NCI-H774 (cell line): ENCODE results near the gene IDUA.

Source experiments
- DNase-seq: peaks from one replicate; lab custom pipeline; 2025; lab: John Stamatoyannopoulos, UW

The IDUA gene

DNA sequence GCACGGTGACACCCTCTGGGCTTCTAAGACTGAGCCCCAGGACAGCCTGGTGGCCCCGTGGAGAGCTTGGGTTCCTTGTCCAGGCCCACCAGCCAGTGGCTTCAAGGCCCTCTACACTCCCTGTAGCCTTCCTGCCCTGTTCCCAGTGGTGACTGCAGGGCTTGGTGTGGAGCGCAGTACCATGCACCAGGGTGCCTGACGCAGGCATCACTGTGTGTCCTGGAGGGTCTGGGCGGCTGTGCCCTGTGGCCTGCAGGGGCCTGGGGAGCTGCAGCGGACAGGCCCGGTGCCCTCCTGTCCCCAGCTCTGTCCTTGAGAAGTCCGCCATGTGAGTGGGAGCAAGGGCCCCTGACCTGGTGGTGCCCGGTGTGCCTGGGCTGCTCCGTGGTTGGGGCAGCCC, 28.9 kb downstream of the IDUA start:
- DNase-seq = no peak

GRCh38 chr4:1017211-1017610, 30.4 kb downstream of the IDUA start:
- no peak for DNase-seq

DNA sequence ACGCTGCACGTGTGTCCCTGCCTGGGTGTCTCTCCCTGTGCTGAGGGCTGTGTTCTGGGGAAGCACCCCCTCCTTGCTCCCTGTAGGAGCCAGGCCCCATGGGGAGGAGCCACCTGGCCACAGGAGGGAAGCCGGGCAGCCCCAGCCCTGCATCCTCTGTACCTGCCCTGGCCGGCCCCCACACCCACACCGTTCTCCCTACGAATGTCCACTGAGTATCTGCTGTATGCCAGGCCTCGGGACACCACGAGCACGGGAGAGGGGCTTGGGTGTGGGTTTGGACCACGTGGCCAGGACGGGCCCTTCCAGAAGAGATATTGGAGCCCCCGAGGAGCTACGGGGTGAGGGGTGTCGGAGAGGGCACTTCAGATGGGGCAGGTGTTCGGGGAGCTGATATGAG, 30.9 kb downstream of the IDUA start:
- no peak for DNase-seq

- no peak for DNase-seq
These were observed 31.5 kb downstream of the IDUA start for GRCh38 chr4:1018147-1019020.

GRCh38 chr4:1019320-1019719, 32.5 kb downstream of the IDUA start:
- no peak for DNase-seq

DNA sequence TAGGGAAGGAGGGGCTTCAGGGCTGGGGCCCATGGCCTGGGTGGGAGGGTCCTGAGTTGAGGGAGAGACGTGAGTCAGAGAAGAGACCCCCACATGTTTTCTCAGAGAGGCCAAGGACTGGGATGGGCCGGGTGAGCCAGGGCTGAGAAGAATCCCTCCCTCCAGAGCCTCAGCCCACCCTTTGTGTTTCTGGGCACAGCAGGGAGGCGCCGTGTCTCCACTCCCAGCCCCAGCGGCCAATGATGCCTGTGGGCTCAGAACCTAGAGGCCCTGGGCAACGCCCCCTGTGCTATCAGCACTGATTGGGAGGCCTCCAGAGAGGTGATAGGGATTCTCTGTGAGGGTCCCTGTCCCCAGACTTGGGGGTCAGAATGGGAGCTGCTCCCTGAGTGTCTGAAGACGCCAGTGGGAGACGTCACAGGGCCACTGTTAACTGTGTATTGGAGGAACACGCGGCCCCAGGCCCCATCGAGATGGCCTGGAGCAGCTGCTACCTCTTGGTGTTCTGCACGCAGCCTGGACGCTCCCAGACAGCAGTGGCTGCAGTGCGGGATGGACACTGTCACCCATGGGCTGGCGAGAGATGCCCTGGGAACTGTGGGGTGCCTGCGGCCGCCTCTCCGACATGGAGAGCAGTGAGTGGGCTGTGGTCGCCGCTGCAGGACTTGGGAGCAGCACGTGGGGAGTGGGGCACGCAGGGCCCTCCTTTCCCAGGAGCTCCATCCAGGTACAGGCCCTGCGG, 33.1 kb downstream of the IDUA start:
- no peak for DNase-seq

DNA sequence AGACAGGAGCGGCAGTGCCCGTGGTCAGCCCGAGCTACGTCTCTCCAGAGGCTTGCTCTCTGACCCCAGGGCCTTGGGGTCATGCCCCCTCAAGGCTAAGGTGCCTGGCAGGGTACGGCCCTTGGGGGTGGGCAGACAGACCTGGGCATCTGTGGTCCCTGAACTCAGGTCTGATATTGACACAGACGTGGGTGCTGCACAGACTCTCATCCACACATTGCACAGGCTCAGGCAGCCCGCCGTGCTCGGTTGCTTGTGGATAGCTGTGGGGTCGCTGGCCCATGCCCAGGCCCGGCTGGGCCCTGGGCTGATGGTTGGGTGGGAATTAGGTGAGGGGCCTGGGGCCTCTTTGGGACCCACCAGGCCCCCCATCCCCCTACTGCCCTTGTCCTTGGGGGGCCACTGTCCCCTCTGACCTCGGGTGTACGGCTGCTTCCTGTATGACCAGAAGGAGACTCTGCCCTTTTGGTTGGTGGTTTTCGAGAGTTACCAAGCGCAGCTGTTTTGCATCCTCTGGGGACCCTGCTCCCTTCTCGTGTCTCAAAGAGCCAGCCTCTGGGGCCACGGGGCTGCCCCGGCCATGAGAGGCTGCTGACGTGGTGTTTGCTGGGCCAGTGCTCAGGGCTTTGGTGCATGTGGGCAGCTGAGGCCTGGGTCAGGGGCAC, 34.7 kb downstream of the IDUA start:
- no peak for DNase-seq

- no peak for DNase-seq
These were observed 35.4 kb downstream of the IDUA start for GRCh38 chr4:1022051-1022738.

- no peak for DNase-seq
These were observed 35.9 kb downstream of the IDUA start for GRCh38 chr4:1022739-1023066.

- DNase-seq = no peak
These were observed 36.3 kb downstream of the IDUA start for GRCh38 chr4:1023075-1023640.

DNA sequence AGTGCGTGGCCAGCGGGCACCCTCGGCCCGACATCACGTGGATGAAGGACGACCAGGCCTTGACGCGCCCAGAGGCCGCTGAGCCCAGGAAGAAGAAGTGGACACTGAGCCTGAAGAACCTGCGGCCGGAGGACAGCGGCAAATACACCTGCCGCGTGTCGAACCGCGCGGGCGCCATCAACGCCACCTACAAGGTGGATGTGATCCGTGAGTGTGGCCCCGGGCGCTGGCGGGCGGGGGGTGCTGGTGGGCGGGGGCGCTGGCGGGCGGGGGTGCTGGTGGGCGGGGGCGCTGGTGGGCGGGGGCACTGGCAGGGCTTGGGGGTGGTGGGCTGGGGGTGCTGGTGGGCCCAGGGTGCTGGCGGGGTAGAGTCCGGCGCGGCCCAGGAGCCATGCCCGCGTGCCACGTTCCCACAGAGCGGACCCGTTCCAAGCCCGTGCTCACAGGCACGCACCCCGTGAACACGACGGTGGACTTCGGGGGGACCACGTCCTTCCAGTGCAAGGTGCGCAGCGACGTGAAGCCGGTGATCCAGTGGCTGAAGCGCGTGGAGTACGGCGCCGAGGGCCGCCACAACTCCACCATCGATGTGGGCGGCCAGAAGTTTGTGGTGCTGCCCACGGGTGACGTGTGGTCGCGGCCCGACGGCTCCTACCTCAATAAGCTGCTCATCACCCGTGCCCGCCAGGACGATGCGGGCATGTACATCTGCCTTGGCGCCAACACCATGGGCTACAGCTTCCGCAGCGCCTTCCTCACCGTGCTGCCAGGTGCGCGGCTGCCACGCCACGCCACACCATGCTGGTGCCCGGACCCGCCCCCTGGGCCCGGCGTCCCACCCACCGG, 37.3 kb downstream of the IDUA start:
- no peak for DNase-seq

GRCh38 chr4:1024882-1025545, 38.2 kb downstream of the IDUA start:
- DNase-seq = no peak

DNA sequence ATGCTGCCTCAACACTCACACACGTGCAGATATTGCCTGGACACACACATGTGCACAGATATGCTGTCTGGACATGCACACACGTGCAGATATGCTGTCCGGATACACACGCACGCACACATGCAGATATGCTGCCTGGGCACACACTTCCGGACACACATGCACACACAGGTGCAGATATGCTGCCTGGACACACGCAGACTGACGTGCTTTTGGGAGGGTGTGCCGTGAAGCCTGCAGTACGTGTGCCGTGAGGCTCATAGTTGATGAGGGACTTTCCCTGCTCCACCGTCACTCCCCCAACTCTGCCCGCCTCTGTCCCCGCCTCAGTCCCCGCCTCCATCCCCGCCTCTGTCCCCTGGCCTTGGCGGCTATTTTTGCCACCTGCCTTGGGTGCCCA, 39.3 kb downstream of the IDUA start:
- no peak for DNase-seq

DNA sequence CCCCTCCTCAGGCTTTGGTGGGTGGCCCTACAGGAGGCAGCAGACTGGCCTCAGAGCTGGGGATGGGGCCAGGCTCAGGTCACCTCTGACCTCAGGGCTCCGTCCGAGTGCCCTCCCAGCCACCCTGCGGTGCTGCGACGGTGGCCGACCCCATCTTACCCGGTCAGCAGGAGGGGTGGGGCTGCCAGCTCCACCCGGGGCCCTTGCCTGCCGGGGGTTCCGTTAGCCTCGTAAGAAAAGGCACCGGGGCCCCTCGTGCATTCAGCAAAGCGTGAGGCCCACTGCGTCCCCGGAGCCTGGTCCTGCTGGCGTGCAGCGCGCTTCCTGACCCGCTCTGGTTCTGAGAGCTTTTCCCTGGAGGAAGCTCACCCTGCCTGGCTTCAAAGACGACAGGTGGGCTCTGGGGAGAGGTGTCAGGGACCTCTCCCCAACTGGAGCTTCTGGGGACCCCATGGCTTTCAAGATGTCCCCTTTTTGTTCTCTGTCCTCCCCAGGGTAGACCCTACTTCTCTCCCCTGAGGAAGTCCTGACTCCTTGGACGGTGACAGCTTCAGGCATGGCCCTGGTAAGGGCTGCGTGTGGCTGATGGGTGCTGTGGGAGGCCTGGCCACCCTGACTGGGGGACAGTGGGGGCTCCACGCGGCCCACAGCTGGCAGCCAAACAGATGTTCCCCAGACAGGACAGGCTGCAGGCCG, 40.5 kb downstream of the IDUA start:
- DNase-seq = no peak

DNA sequence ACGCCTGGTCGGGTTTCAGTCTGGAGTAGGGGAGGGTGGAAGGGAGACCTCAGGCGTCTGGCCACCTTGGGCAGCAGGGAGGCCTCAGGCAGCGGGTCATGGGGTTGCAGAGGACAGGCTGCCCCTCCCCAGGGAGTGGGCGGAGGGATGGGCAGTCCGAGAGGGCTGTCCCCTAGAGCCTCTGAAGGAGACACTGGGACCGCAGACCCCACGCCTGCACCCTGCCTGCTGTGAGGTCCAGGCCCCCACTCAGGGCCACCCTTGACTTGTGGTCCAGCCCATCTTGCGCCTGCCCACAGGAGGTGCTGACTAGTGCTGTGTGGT, 41.0 kb downstream of the IDUA start:
- no peak for DNase-seq

GRCh38 chr4:1028574-1029220, 41.9 kb downstream of the IDUA start:
- DNase-seq = no peak

- DNase-seq = no peak
These were observed 42.7 kb downstream of the IDUA start for GRCh38 chr4:1029529-1029928.

DNA sequence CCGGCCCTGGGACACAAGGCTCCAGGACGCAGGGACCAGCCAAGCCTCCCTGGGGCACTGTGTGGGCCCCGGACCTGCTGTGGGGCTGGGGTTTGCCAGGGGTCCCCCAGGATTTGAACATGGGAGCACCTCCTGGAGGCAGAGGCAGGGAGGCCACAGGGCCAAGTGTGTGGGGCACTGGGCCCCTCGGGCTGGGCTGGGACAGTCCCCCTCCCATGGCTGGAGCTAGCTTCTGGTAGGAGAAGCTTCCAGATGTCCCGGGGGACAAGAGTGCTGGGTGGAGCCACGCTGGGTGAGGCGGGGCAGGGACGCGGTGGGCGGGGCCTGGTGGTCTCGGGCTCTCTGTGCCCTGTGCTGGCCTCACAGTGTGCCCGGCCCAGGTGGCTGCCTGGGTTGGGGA, 43.2 kb downstream of the IDUA start:
- DNase-seq = no peak

- no peak for DNase-seq
These were observed 43.7 kb downstream of the IDUA start for GRCh38 chr4:1030559-1030958.

GRCh38 chr4:1031346-1031745, 44.5 kb downstream of the IDUA start:
- DNase-seq = no peak
